Measurements from ENCODE around the gene KCTD6. TPM values are rescaled to one million over a fixed set of nuclear protein-coding genes. Genes with fewer than 3 reads are reported as not detected.

The KCTD6 gene
- total and polyA plus RNA-seq, 2 of the 8 experiments (the other 6 are each of a cell fraction or from before 2014, with no cell fraction given), result 17.4 to 21.4 TPM

DNA sequence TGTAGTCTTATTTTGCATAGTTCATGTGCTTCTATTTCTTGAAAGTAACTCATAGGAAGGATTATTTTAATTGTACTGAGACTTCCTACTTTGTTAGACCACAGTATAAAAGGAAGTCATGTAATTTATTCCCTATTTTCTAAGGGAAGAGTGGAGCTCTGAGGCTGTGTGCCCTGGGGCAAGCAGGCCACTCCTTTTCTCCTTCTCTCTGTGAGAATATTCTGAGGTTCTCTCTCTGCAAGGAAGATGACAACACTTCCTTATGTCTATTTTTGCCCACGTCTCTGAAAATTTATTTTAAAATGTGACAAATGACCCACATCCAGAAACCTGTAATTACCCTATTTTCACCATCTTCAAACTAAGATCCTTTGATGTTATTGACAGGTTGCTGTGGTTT is 11.0 kb downstream of the KCTD6 start (continued):
- TF ChIP-seq, protein P1, sequence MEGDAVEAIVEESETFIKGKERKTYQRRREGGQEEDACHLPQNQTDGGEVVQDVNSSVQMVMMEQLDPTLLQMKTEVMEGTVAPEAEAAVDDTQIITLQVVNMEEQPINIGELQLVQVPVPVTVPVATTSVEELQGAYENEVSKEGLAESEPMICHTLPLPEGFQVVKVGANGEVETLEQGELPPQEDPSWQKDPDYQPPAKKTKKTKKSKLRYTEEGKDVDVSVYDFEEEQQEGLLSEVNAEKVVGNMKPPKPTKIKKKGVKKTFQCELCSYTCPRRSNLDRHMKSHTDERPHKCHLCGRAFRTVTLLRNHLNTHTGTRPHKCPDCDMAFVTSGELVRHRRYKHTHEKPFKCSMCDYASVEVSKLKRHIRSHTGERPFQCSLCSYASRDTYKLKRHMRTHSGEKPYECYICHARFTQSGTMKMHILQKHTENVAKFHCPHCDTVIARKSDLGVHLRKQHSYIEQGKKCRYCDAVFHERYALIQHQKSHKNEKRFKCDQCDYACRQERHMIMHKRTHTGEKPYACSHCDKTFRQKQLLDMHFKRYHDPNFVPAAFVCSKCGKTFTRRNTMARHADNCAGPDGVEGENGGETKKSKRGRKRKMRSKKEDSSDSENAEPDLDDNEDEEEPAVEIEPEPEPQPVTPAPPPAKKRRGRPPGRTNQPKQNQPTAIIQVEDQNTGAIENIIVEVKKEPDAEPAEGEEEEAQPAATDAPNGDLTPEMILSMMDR (IDR thresholded peaks at IDR 0.05; ENCODE audit: control extremely low read depth in 1 of 3, insufficient read depth in 1 of 3, low read depth in 1 of 3, low read length in 3 of 3), result no peak
- TF ChIP-seq HDAC2 (IDR thresholded peaks at IDR 0.05; ENCODE audit: borderline replicate concordance in 1 of 2, low read depth in 2 of 2, low read length in 2 of 2), result no peak
- no peak for TF ChIP-seq SIRT6 (IDR thresholded peaks at IDR 0.05; ENCODE audit: low read length)
- no peak for TF ChIP-seq TAF1 (IDR thresholded peaks at IDR 0.05; ENCODE audit: low read depth, low read length)
